GM21390 (cell line): Measurements from ENCODE around the gene HIRIP3.
A peak's percentile ranks its signal among the peaks of the same experiment; 100 is the strongest.

Experiments used
- ATAC-seq: cut with Tn5 transposase; IDR thresholded peaks from one replicate; pipeline ENCODE4 v1.9.1; 2021; ENCODE audit not compliant: unreplicated experiment

HIRIP3 gene

GRCh38 chr16:29985271-29985811 is 10.1 kb downstream of the HIRIP3 start:
- ATAC-seq: no peak

GRCh38 chr16:29984764-29985147 is 10.7 kb downstream of the HIRIP3 start:
- ATAC-seq: no peak

GRCh38 chr16:29984137-29984763 is 11.2 kb downstream of the HIRIP3 start:
- no peak for ATAC-seq

GRCh38 chr16:29983420-29984136 is 11.8 kb downstream of the HIRIP3 start:
- no peak for ATAC-seq

- ATAC-seq: no peak
Measured at GRCh38 chr16:29982560-29983419, 12.6 kb downstream of the HIRIP3 start.

GRCh38 chr16:29978564-29979270 is 16.7 kb downstream of the HIRIP3 start:
- no peak for ATAC-seq

GRCh38 chr16:29978081-29978480 is 17.3 kb downstream of the HIRIP3 start:
- no peak for ATAC-seq

- ATAC-seq: no peak
Measured at GRCh38 chr16:29977063-29977825, 18.2 kb downstream of the HIRIP3 start.

GRCh38 chr16:29975811-29976511 is 19.5 kb downstream of the HIRIP3 start:
- no peak for ATAC-seq

- no peak for ATAC-seq
Measured at GRCh38 chr16:29975134-29975538, 20.3 kb downstream of the HIRIP3 start.

- no peak for ATAC-seq
Measured at GRCh38 chr16:29974291-29975133, 20.9 kb downstream of the HIRIP3 start.

GRCh38 chr16:29973384-29974246 is 21.8 kb downstream of the HIRIP3 start, which contains the start of gene TAOK2:
TAOK2 (plus strand) TSS chr16:29973868; CDS start chr16:29977773, 3,905 bp downstream.
- peak; percentile 92 for ATAC-seq

- ATAC-seq: no peak
Measured at GRCh38 chr16:29972992-29973383, 22.4 kb downstream of the HIRIP3 start.

- ATAC-seq: no peak
Measured at GRCh38 chr16:29972500-29972899, 22.9 kb downstream of the HIRIP3 start.

GRCh38 chr16:29971304-29971703 is 24.1 kb downstream of the HIRIP3 start:
- no peak for ATAC-seq

- no peak for ATAC-seq
Measured at GRCh38 chr16:29968205-29968604, 27.2 kb downstream of the HIRIP3 start.

- ATAC-seq: no peak
Measured at GRCh38 chr16:29963021-29963743, 32.2 kb downstream of the HIRIP3 start.
